ENCODE data around the gene S100PBP.

The S100PBP gene

GRCh38 chr1:32871364-32872191 lies 54.1 kb downstream of the S100PBP start:
- DNase-seq: no peak

- DNase-seq: no peak
These were observed 54.7 kb downstream of the S100PBP start for GRCh38 chr1:32872192-32872460.

- no peak for DNase-seq
These were observed 56.0 kb downstream of the S100PBP start for GRCh38 chr1:32873484-32873883.

- no peak for DNase-seq
These were observed 57.7 kb downstream of the S100PBP start for GRCh38 chr1:32874860-32875752.

DNA sequence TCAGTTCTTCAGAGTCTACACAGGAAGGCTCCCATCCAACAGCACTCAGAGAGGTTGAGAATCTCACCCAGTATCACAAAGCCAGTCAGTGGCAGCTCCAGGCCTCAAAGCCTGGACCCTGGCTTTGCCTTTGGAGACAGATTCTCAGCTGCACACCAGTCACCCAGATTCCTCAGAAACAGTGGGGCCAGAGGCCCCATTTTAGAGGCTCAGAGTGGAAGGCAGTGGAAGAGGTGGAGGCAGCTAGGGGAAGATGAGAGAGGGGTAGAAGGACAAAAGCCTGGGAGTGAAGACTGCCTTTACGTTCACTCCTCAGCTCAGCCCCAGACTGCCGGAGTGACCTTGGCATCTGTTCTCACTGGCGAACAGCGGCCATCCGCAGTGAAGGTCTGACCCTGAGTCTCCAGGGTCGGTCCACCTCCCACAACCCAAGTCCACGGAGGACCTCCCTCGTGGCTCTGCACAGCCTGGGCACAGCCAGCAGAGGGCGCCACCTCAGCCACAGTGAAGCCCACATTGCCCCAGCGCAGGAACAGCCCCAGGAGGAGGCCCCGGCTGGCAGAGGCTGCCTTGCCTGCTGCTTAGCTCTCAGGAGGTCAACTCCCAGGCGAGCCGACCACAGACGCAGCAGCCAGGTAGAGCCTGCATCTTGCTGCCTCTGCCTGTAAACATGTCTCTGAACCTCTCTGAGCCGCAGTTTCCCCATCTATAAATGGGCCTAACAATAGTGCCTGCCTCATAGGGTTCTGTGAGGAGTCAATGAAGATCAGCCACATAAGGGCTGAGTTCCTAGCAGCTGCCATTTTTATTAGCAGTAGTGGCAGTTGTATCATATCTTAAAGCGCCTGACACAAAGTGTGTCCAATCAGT lies 59.1 kb downstream of the S100PBP start:
- peak; percentile 57 to 75 for DNase-seq

- DNase-seq: no peak
These were observed 60.0 kb downstream of the S100PBP start for GRCh38 chr1:32877211-32878110.

DNA sequence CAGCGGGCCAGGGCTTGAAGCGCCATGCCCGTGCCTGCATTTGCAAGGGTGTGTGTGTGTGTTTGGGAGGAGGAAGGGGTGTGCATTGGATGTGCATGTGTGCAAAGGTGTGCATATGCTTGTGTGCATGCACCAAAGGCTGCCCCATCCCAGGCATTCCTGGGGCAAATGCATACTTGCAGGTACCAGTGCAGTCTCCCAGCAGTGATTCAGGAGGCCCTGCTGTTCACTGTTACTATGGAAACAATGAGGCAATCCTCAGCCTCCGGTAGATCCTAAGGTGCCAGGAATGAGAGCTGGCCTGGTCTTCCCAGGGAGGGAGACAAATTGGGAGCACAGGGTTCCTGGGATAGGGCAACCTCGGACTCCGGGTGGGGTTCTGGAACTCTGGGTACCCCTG lies 60.7 kb downstream of the S100PBP start:
- no peak for DNase-seq

DNA sequence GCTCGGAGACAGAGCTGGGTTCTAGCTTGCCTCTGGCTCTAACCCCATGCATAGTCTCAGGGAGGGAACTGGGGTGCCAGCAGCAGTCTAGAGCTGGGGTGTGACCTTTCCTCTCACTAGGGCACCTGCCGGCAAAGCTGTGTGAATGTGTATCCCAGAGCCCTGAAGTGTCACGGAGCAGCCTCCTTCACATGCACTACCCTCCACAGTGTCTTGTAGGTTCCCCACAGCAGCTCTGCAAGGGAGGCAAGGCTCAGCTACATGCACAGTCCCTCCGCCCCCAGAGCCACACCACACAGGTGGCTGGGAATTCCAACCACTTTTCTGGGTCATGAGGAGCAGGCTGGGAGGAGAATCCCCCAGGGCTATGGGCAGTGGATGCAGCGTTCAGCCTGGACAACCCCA lies 61.2 kb downstream of the S100PBP start:
- DNase-seq: no peak

GRCh38 chr1:32881291-32881690 lies 63.8 kb downstream of the S100PBP start:
- DNase-seq: no peak

DNA sequence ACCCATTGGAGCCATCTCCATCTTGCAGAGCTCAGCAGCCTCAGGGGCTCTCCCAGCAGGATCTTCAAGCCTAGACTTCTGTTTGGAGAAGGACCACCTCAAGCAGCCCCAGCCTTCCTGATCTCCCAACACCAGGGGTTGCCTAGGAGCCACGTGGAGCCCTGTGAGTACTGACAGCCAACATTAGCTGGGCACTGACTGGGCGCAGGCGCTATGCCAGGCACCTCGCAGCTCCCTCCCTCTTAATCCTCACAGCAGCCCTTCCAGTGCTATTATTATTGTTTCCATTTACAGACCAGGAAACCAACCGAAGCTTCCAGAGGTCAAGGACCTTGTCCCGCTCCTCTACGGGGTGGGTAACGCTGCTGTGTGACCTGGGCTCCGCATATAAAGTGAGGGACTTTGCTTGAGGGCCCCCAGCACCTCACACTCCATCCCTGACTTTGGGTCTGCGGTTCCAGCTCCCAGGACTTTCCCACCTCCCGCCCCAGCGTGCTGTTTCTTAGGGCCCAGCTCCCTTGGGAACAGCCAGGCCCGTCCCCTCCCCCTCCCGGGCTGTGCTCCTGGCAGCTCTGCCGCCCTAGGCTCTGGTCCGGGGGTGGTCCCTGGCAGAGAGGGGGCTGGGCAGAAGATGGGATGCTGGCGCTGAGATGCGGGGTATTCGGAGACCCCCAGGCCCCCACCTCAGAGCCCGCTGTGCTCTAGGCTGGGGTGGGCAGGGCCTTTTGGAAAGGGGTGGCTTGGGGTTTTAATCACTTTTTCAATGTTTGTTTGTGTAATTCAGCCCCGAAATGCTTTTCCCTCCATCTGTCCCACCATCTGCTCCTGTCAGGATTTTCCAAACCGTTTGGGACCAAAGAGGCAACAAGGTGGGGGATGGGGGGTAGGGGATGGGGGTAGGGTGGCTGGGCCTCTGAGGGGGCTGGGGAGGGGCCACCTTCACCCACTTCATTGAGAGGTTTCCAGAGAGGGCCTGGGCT lies 64.7 kb downstream of the S100PBP start:
- no peak for DNase-seq

- no peak for DNase-seq
These were observed 66.0 kb downstream of the S100PBP start for GRCh38 chr1:32883338-32884031.

- DNase-seq: no peak
These were observed 66.5 kb downstream of the S100PBP start for GRCh38 chr1:32884032-32884372.

- DNase-seq: no peak
These were observed 67.3 kb downstream of the S100PBP start for GRCh38 chr1:32884726-32885125.

DNA sequence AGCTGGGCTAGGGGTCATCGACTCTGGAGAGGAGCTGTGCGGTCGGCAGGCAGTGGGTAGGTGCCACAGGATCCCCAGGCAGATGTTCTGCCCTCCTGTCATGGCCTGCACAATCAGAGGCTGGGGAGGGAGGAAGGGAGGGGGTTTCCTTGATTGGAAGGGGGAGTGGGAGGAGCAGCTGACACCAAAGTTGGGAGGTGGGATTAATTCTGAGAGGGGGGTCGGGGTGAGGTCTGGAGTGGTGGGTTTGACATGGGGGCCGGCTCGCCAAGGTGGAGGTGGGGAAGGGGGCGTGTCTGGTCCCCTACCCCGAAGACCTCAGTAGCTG lies 68.2 kb downstream of the S100PBP start:
- no peak for DNase-seq

GRCh38 chr1:32886004-32886827 lies 68.8 kb downstream of the S100PBP start, which contains the start of gene HPCA:
TSS of gene HPCA (plus strand) at chr1:32886491. CDS start at chr1:32888899, 2,408 bp downstream.
- peak; percentile 37 to 52 for DNase-seq

DNA sequence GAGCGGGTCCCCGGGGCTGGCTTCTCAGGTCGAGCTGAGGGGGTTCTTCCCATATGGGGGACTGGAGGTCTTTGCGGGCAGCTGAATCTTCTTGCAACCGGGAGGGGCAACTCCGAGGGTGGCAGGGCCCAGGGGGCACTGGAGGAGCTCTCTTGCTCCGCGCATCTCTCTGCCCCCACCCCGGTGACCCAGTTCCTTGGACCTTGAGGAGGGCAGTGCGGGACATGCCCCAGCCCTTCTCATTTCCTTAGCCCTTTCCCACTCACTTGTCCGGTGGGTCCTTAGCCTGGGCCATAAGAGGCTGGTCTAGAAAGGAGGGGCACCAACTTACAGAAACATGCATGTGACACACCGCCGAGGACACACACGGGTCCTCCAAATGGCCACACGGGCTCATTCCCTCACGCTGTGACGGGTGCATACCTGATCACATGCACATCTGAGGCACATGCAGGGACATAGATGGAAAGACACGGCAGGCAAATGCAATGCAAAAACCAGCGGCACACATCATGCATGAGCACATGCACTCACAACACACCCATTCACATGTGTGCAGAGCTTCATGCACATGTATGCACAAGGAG lies 69.5 kb downstream of the S100PBP start:
- DNase-seq: no peak

DNA sequence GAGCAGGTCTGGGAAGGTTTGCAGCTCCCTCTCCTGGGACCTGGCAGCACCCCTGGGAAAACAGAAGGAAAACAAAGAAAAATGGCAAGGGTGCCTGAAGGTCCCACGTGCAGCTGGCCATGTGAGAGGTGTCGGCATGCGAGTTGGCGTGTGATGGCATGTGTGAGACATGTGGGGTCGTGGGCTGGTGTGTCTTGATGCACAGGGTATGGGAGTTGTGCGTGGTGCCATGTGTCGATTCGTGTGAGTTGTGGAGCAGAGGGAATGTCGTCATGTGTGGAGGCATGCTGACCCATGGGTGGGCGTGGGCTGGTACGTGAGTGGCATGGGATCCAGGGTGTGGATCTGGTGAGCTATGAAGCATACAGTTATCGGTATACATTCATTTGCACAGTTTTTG lies 70.2 kb downstream of the S100PBP start:
- no peak for DNase-seq

DNA sequence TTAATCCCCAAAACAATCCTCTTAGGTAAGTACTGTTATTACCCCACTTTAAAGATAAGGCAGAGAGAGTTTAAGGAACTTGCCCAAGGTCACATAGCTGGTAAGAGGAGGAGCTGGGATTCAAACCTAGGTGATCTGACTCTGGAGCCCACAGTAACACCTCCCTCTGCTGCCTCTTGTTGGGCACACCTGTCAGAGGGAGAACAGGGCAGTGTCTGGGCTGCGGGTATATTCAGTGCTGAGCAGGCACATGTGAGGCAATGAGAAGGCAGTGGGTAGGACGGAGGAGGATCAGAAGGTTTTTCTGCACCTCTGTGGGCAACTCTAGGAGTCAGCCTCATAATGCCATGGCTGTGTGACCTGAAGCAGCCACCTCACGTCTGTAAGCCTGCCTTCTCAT lies 70.7 kb downstream of the S100PBP start:
- DNase-seq: no peak
